Panc1 (cell line): ENCODE measurements around the gene ACOXL. TPM values are rescaled to one million over a fixed set of nuclear protein-coding genes. Genes with fewer than 3 reads are reported as not detected.

Experiments
- ATAC-seq: fragments of 200-7000 bp; cut with Tn5 transposase; 2 replicates; pipeline ENCODE4 v1.9.1; 2020; ENCODE audit warnings: mild to moderate bottlenecking, moderate library complexity
- BruUV-seq: library from RNA; stranded (reverse); fragments of 400-500 nt; replicated peaks from 2 replicates; lab custom pipeline; 2021; lab: Mats Ljungman, UMichigan
- CTCF ChIA-PET: fragments of 300-600 bp; sonication (Branson Sonifier 250); formaldehyde crosslinking; loops from one replicate; lab custom pipeline; 2022; ENCODE audit warnings: antibody characterized with exemption; lab: Charles Lee
- POLR2A ChIA-PET: fragments of 300-600 bp; sonication (Branson Sonifier 250); formaldehyde crosslinking; loops from one replicate; lab custom pipeline; 2022; ENCODE audit warnings: antibody characterized with exemption; lab: Charles Lee
- DNase-seq: peaks from one replicate; pipeline ENCODE4 v3.0.0-alpha.2; 2010; ENCODE audit warnings: low read depth, low spot score
- H3K27ac ChIP-seq: 2 replicates; pipeline ENCODE4 v1.5.1; 2011; ENCODE audit warnings: mild to moderate bottlenecking, low read length, inconsistent platforms
- H3K27me3 ChIP-seq: fragments of 200-500 bp; sonication (Bioruptor generic); 2 replicates; pipeline ENCODE4 v1.6.0; 2014; ENCODE audit warnings: low read length, inconsistent platforms; ENCODE audit not compliant: control insufficient read depth, insufficient read depth
- H3K36me3 ChIP-seq: fragments of 200-500 bp; sonication (Bioruptor generic); 2 replicates; pipeline ENCODE4 v1.5.1; 2014; ENCODE audit warnings: inconsistent platforms, mild to moderate bottlenecking, low read length, moderate library complexity; ENCODE audit not compliant: control insufficient read depth, insufficient read depth
- H3K4me1 ChIP-seq: 2 replicates; pipeline ENCODE4 v1.5.1; 2011; ENCODE audit warnings: inconsistent platforms, mild to moderate bottlenecking, low read length, moderate library complexity; ENCODE audit not compliant: control insufficient read depth, insufficient read depth
- H3K4me3 ChIP-seq, 2 experiments: 2 replicates each; pipeline ENCODE4 v1.5.1; 2011 to 2012; ENCODE audit warnings: low read depth in 2 of 2, low read length in 2 of 2, mild to moderate bottlenecking in 2 of 2, inconsistent platforms in 1 of 2, moderate library complexity in 1 of 2
- H3K9me3 ChIP-seq: fragments of 200-500 bp; sonication (Bioruptor generic); 2 replicates; pipeline ENCODE4 v1.5.1; 2014; ENCODE audit warnings: low read depth, mild to moderate bottlenecking, inconsistent platforms, low read length, moderate library complexity; ENCODE audit not compliant: control insufficient read depth, insufficient read depth
- POLR2AphosphoS5 ChIP-seq: IDR thresholded peaks from 2 replicates; pipeline ENCODE4 v1.6.1; 2012; ENCODE audit warnings: mild to moderate bottlenecking, low read depth, low read length, moderate library complexity
- SIN3A ChIP-seq: IDR thresholded peaks from 2 replicates; pipeline ENCODE4 v1.6.1; 2012; ENCODE audit warnings: low read depth, mild to moderate bottlenecking, low read length, moderate library complexity, borderline replicate concordance; ENCODE audit not compliant: insufficient read depth
- TCF7L2 ChIP-seq: IDR thresholded peaks from 2 replicates; pipeline ENCODE4 v1.6.1; 2011; ENCODE audit warnings: mild to moderate bottlenecking, low read depth, low read length, inconsistent platforms
- in situ Hi-C: cut with HindIII; loops from 2 replicates; pipeline ENCODE4 v1.10.0; 2016; ENCODE audit warnings: low sequenced_read_pairs, low pct_unique_long_range_greater_than_20kb
- intact Hi-C: fragments of 100-400 bp; cut with micrococcal nuclease; formaldehyde crosslinking; loops from one replicate; pipeline ENCODE4 v1.10.0; 2022; ENCODE audit not compliant: unreplicated experiment
- total RNA-seq: library from RNA; stranded (reverse); gene quantifications from one replicate; pipeline ENCODE4 v1.2.1, GENCODE V29; 2021; ENCODE audit not compliant: unreplicated experiment
- TF ChIP-seq, protein P1 (sequence below): fragments of 450-650 bp; IDR thresholded peaks from 2 replicates; pipeline ENCODE4 v1.5.1; 2017; ENCODE audit warnings: mild to moderate bottlenecking
- TF ChIP-seq, protein P2 (sequence below), 2 experiments: IDR thresholded peaks; 2 replicates each; pipeline ENCODE4 v1.6.1; 2011 to 2012; ENCODE audit warnings: low read depth in 2 of 2, control low read depth in 1 of 2, low read length in 1 of 2, mild to moderate bottlenecking in 1 of 2, moderate library complexity in 1 of 2; ENCODE audit not compliant: insufficient read depth in 1 of 2

ACOXL gene
- total RNA-seq, 1 experiment from 2014 or later = 4.9 TPM

DNA sequence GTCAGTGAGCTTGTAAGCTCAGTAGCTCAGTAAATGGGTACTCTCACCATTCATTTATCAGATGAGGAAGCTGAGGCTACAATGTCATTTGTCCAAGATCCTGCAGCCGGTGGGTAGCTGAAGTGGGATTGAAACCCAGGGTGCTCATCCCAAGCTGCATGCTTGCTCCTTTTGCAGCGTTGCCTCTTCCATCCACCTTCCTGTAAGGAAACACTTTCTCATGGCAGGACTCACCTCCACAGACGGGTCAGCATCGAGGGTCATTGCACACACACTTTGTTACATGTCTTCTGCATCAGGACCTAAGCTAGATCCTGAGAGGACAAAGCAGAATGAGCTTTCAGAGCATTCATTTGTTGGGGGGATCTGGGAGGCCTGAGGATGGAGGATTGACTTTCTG is 60.7 kb downstream of the ACOXL start:
- no peak for ATAC-seq
- no peak for DNase-seq
- Histone ChIP-seq H3K4me1 (no peaks in the 10 kb centered on the region), H3K4me3 (no peak overlapping the region), H3K36me3 (no peaks in the 10 kb centered on the region), H3K9me3 (no peaks in the 10 kb centered on the region), H3K27ac (no peak overlapping the region), H3K27me3 (peaks cover 20% of the 10 kb centered on the region; the same call in 1 of the 2 replicates)
- TF ChIP-seq, protein P1, sequence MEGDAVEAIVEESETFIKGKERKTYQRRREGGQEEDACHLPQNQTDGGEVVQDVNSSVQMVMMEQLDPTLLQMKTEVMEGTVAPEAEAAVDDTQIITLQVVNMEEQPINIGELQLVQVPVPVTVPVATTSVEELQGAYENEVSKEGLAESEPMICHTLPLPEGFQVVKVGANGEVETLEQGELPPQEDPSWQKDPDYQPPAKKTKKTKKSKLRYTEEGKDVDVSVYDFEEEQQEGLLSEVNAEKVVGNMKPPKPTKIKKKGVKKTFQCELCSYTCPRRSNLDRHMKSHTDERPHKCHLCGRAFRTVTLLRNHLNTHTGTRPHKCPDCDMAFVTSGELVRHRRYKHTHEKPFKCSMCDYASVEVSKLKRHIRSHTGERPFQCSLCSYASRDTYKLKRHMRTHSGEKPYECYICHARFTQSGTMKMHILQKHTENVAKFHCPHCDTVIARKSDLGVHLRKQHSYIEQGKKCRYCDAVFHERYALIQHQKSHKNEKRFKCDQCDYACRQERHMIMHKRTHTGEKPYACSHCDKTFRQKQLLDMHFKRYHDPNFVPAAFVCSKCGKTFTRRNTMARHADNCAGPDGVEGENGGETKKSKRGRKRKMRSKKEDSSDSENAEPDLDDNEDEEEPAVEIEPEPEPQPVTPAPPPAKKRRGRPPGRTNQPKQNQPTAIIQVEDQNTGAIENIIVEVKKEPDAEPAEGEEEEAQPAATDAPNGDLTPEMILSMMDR = no peak
- no peak for TF ChIP-seq POLR2AphosphoS5
- TF ChIP-seq, protein P2, sequence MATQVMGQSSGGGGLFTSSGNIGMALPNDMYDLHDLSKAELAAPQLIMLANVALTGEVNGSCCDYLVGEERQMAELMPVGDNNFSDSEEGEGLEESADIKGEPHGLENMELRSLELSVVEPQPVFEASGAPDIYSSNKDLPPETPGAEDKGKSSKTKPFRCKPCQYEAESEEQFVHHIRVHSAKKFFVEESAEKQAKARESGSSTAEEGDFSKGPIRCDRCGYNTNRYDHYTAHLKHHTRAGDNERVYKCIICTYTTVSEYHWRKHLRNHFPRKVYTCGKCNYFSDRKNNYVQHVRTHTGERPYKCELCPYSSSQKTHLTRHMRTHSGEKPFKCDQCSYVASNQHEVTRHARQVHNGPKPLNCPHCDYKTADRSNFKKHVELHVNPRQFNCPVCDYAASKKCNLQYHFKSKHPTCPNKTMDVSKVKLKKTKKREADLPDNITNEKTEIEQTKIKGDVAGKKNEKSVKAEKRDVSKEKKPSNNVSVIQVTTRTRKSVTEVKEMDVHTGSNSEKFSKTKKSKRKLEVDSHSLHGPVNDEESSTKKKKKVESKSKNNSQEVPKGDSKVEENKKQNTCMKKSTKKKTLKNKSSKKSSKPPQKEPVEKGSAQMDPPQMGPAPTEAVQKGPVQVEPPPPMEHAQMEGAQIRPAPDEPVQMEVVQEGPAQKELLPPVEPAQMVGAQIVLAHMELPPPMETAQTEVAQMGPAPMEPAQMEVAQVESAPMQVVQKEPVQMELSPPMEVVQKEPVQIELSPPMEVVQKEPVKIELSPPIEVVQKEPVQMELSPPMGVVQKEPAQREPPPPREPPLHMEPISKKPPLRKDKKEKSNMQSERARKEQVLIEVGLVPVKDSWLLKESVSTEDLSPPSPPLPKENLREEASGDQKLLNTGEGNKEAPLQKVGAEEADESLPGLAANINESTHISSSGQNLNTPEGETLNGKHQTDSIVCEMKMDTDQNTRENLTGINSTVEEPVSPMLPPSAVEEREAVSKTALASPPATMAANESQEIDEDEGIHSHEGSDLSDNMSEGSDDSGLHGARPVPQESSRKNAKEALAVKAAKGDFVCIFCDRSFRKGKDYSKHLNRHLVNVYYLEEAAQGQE (IDR thresholded peaks at IDR 0.05; ENCODE audit: insufficient read depth in 1 of 2, low read depth in 2 of 2, low read length in 1 of 2) = no peak
- TF ChIP-seq TCF7L2 = no peak
- no peak for TF ChIP-seq SIN3A
- ChIA-PET POLR2A (no interaction called here), CTCF (interaction anchor here (1.0 kb wide), 1 partner anchor 18 kb away, joined by 3 read pairs; no protein-coding TSS in a partner anchor)
- in situ Hi-C loops = no loop called here
- no TSS peak for BruUV-seq
- intact Hi-C loops = no loop called here

DNA sequence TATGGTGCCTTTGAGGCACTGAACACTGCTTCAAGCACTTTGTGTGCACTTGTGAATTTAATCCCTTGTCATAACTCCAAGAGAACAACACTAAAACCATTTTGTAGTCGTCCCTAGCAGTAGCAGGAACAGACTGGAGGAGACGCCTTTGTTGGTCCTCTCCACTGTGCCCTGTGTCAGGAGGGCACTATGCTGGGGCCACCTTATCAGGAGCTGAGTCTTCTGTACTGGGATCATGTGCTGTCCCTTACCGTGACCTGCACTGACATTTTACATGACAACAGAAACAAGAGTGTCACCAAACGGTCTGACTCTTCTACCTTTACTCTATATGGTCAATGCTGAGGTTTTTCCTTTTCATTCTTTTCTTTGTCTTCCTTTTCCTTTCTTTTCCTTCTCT is 62.0 kb downstream of the ACOXL start:
- Histone ChIP-seq H3K4me1 (no peaks in the 10 kb centered on the region), H3K27ac (no peak overlapping the region), H3K27me3 (peaks cover 20% of the 10 kb centered on the region; the same call in 1 of the 2 replicates), H3K4me3 (no peak overlapping the region), H3K9me3 (no peaks in the 10 kb centered on the region), H3K36me3 (no peaks in the 10 kb centered on the region)
- no TSS peak for BruUV-seq
- ChIA-PET CTCF (no interaction called here), POLR2A (no interaction called here)
- ATAC-seq = no peak
- DNase-seq = no peak
- intact Hi-C loops = no loop called here
- in situ Hi-C loops = no loop called here
- TF ChIP-seq, protein P1 = no peak
- TF ChIP-seq SIN3A (no peak), TCF7L2 (no peak), POLR2AphosphoS5 (no peak)
- TF ChIP-seq, protein P2 (IDR thresholded peaks at IDR 0.05; ENCODE audit: insufficient read depth in 1 of 2, low read depth in 2 of 2, low read length in 1 of 2) = no peak
